Measurements from ENCODE around the gene MYO1D. TPM values are rescaled to one million over a fixed set of nuclear protein-coding genes. Genes with fewer than 3 reads are reported as not detected.

MYO1D gene
- total and polyA plus RNA-seq, 4 donors, result 4.5 to 22.9 (median 13.3) TPM

DNA sequence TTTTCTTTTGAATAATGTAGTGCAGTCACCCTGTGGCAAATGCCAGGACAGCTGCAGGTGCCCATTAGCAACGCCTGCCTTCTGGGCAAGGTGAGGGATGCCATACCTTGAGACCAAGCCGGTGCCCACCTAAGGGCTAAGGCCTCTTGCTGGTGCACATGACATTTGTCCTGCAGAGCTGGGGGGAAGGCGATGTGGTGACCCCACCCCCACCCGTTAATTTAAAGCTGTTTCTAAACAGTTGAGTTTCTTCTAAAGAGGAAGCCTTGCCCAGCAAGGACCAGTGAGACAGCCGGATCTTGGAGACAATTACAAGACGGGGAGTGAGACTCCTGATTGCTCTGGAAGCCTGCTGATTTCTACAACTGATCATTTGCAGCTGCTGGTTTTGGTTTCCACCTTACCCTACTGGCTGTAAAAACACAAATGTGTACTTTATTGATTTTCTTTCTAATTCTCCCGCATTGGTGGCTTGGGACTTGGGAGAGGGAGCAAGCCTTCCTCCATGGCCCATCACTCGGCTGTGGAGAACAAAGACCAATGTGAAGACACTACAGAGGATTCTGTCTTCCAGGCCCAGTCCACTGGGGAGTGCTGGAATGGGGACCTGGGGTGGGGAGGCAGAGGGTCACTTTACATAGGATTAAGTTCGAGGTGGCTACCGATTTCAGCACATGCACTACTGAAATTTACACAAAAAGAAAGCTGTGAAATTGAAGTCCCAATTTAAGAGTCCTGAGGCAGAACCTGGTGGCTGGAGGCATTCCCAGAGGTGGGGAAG lies 387.4 kb downstream of the MYO1D start:
- H3K9ac ChIP-seq (ENCODE audit: low read depth in 1 of 2, low read length in 2 of 2), result no peak overlapping the region
- H3K9me3 ChIP-seq (ENCODE audit: control insufficient read depth in 4 of 4, low read length in 3 of 4), result no peaks in the 10 kb centered on the region
- no peaks in the 10 kb centered on the region for H3K36me3 ChIP-seq (ENCODE audit: control insufficient read depth in 4 of 4, insufficient read depth in 3 of 4, low read depth in 1 of 4, low read length in 3 of 4)
- H3K4me3 ChIP-seq (ENCODE audit: low read depth in 1 of 3, low read length in 3 of 3), result no peak overlapping the region
- H3K27me3 ChIP-seq (ENCODE audit: control insufficient read depth in 4 of 4, insufficient read depth in 4 of 4, low read length in 3 of 4), result no peaks in the 10 kb centered on the region
- 79% methylated on average over 10 of the region's 10 CpGs for WGBS
- H3K27ac ChIP-seq (ENCODE audit: low read depth in 1 of 2, low read length in 2 of 2), result no peak overlapping the region
- peaks cover 8 to 13% (median 11%) of the 10 kb centered on the region in 4 donors for H3K4me1 ChIP-seq (ENCODE audit: control insufficient read depth in 4 of 4, insufficient read depth in 4 of 4, low read length in 3 of 4)
- DNase-seq (ENCODE audit: low spot score), result no peak
- TF ChIP-seq, protein P1, sequence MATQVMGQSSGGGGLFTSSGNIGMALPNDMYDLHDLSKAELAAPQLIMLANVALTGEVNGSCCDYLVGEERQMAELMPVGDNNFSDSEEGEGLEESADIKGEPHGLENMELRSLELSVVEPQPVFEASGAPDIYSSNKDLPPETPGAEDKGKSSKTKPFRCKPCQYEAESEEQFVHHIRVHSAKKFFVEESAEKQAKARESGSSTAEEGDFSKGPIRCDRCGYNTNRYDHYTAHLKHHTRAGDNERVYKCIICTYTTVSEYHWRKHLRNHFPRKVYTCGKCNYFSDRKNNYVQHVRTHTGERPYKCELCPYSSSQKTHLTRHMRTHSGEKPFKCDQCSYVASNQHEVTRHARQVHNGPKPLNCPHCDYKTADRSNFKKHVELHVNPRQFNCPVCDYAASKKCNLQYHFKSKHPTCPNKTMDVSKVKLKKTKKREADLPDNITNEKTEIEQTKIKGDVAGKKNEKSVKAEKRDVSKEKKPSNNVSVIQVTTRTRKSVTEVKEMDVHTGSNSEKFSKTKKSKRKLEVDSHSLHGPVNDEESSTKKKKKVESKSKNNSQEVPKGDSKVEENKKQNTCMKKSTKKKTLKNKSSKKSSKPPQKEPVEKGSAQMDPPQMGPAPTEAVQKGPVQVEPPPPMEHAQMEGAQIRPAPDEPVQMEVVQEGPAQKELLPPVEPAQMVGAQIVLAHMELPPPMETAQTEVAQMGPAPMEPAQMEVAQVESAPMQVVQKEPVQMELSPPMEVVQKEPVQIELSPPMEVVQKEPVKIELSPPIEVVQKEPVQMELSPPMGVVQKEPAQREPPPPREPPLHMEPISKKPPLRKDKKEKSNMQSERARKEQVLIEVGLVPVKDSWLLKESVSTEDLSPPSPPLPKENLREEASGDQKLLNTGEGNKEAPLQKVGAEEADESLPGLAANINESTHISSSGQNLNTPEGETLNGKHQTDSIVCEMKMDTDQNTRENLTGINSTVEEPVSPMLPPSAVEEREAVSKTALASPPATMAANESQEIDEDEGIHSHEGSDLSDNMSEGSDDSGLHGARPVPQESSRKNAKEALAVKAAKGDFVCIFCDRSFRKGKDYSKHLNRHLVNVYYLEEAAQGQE (IDR thresholded peaks at IDR 0.05), result no peak
- TF ChIP-seq FOXA2 (IDR thresholded peaks at IDR 0.05) (no peak), RXRA (IDR thresholded peaks at IDR 0.05) (no peak), GABPA (IDR thresholded peaks at IDR 0.05 in 1 of 2, conservative IDR thresholded peaks at IDR 0.05 in 1 of 2) (no peak)

- peaks cover 8 to 12% (median 10%) of the 10 kb centered on the region in 4 donors for H3K4me1 ChIP-seq (ENCODE audit: control insufficient read depth in 4 of 4, insufficient read depth in 4 of 4, low read length in 3 of 4)
- no peak overlapping the region for H3K9ac ChIP-seq (ENCODE audit: low read depth in 1 of 2, low read length in 2 of 2)
- no peak overlapping the region for H3K4me3 ChIP-seq (ENCODE audit: low read depth in 1 of 3, low read length in 3 of 3)
- no peaks in the 10 kb centered on the region for H3K9me3 ChIP-seq (ENCODE audit: control insufficient read depth in 4 of 4, low read length in 3 of 4)
- WGBS, result 92% methylated on average over 13 of the region's 13 CpGs
- no peaks in the 10 kb centered on the region for H3K36me3 ChIP-seq (ENCODE audit: control insufficient read depth in 4 of 4, insufficient read depth in 3 of 4, low read depth in 1 of 4, low read length in 3 of 4)
- no peaks in the 10 kb centered on the region for H3K27me3 ChIP-seq (ENCODE audit: control insufficient read depth in 4 of 4, insufficient read depth in 4 of 4, low read length in 3 of 4)
- TF ChIP-seq, protein P2, sequence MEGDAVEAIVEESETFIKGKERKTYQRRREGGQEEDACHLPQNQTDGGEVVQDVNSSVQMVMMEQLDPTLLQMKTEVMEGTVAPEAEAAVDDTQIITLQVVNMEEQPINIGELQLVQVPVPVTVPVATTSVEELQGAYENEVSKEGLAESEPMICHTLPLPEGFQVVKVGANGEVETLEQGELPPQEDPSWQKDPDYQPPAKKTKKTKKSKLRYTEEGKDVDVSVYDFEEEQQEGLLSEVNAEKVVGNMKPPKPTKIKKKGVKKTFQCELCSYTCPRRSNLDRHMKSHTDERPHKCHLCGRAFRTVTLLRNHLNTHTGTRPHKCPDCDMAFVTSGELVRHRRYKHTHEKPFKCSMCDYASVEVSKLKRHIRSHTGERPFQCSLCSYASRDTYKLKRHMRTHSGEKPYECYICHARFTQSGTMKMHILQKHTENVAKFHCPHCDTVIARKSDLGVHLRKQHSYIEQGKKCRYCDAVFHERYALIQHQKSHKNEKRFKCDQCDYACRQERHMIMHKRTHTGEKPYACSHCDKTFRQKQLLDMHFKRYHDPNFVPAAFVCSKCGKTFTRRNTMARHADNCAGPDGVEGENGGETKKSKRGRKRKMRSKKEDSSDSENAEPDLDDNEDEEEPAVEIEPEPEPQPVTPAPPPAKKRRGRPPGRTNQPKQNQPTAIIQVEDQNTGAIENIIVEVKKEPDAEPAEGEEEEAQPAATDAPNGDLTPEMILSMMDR (IDR thresholded peaks at IDR 0.05; ENCODE audit: low read depth, low read length, missing input control), result no peak
- TF ChIP-seq HNF4A (conservative IDR thresholded peaks at IDR 0.05), result peak in 1 of 2 donors; percentile 38
- no peak for TF ChIP-seq MAX (IDR thresholded peaks at IDR 0.05)
- peak in 1 of 2 donors; percentile 71 for TF ChIP-seq RXRA (IDR thresholded peaks at IDR 0.05)
- no peak for TF ChIP-seq NR2F2 (IDR thresholded peaks at IDR 0.05)
- no peak for DNase-seq (ENCODE audit: low spot score)
- H3K27ac ChIP-seq (ENCODE audit: low read depth in 1 of 2, low read length in 2 of 2), result no peak overlapping the region
Measured at GRCh38 chr17:32488604-32489180, 388.2 kb downstream of the MYO1D start.

DNA sequence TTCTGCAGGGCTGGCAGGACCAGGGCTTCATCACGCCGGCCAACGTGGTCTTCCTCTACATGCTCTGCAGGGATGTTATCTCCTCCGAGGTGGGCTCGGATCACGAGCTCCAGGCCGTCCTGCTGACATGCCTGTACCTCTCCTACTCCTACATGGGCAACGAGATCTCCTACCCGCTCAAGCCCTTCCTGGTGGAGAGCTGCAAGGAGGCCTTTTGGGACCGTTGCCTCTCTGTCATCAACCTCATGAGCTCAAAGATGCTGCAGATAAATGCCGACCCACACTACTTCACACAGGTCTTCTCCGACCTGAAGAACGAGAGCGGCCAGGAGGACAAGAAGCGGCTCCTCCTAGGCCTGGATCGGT lies 388.8 kb downstream of the MYO1D start:
- Histone ChIP-seq H3K9ac (ENCODE audit: low read depth in 1 of 2, low read length in 2 of 2) (no peak overlapping the region), H3K4me3 (ENCODE audit: low read depth in 1 of 3, low read length in 3 of 3) (no peak overlapping the region), H3K27ac (ENCODE audit: low read depth in 1 of 2, low read length in 2 of 2) (no peak overlapping the region), H3K9me3 (ENCODE audit: control insufficient read depth in 4 of 4, low read length in 3 of 4) (no peaks in the 10 kb centered on the region), H3K4me1 (ENCODE audit: control insufficient read depth in 4 of 4, insufficient read depth in 4 of 4, low read length in 3 of 4) (peaks cover 8 to 12% (median 10%) of the 10 kb centered on the region in 4 donors), H3K36me3 (ENCODE audit: control insufficient read depth in 4 of 4, insufficient read depth in 3 of 4, low read depth in 1 of 4, low read length in 3 of 4) (no peaks in the 10 kb centered on the region), H3K27me3 (ENCODE audit: control insufficient read depth in 4 of 4, insufficient read depth in 4 of 4, low read length in 3 of 4) (no peaks in the 10 kb centered on the region)
- no peak for DNase-seq (ENCODE audit: low spot score)
- WGBS, result 98% methylated on average over 16 of the region's 16 CpGs
- TF ChIP-seq MAX (IDR thresholded peaks at IDR 0.05), result no peak
- no peak for TF ChIP-seq JUND (IDR thresholded peaks at IDR 0.05)
- no peak for TF ChIP-seq NR2F2 (IDR thresholded peaks at IDR 0.05)
- no peak for TF ChIP-seq FOXA1 (IDR thresholded peaks at IDR 0.05)
- TF ChIP-seq SP1 (IDR thresholded peaks at IDR 0.05), result no peak
- TF ChIP-seq, protein P3, sequence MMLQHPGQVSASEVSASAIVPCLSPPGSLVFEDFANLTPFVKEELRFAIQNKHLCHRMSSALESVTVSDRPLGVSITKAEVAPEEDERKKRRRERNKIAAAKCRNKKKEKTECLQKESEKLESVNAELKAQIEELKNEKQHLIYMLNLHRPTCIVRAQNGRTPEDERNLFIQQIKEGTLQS (IDR thresholded peaks at IDR 0.05), result no peak

All from liver (tissue), 9 donors.